Left cardiac atrium (tissue), 4 donors: Measurements from ENCODE around the gene SEMA3F. TPM values are rescaled to one million over a fixed set of nuclear protein-coding genes. Genes with fewer than 3 reads are reported as not detected.

Experiments
- ATAC-seq, 2 donors: fragments of 200-7000 bp; cut with Tn5 transposase; one replicate each; pipeline ENCODE4 v1.9.1; 2020; ENCODE audit warnings: mild to moderate bottlenecking in 2 of 2, moderate library complexity in 2 of 2
- DNase-seq: peaks from one replicate; pipeline ENCODE4 v3.0.0-alpha.2; 2020
- intact Hi-C, 2 donors: fragments of 100-400 bp; cut with DNase I; formaldehyde crosslinking; loops; one replicate each; pipeline versions ENCODE4 v1.14.1 to v1.15.1; 2022 to 2023
- total RNA-seq, 2 donors: library from RNA; stranded (reverse); fragmentation: NEBNext Ultra II Directional; extraction: Animal tissue kit (Norgen Biotek cat#: 25700); gene quantifications; one replicate each; pipeline ENCODE4 v1.2.1, GENCODE V29; 2021
- donor health status: DM: no; HTN: yes; CAD: no.
- donor health status: DM: no; HTN: yes; CAD: no; lungs with severe emphysema.
- donor health status: DM: yes; HTN: yes; CAD: no.
- donor health status: Dilated cardiomyopathy.

SEMA3F gene
- total RNA-seq, 2 donors from 2014 or later, result 12.5 to 24.0 TPM

GRCh38 chr3:50150863-50151686, 4.0 kb upstream of the SEMA3F start:
- intact Hi-C loops, result no loop called here
- DNase-seq (no peak), ATAC-seq (no peak)

- intact Hi-C loops, result no loop called here
- no peak for ATAC-seq
- DNase-seq, result no peak
Observed at GRCh38 chr3:50151728-50152127, 3.4 kb upstream of the SEMA3F start.

GRCh38 chr3:50153782-50154475, 1.2 kb upstream of the SEMA3F start:
- intact Hi-C loops, result no loop called here
- no peak for ATAC-seq
- DNase-seq, result no peak

GRCh38 chr3:50154476-50154839, 666 bp upstream of the SEMA3F start:
- intact Hi-C loops, result no loop called here
- DNase-seq, result no peak
- ATAC-seq, result peak; percentile 25 to 40

GRCh38 chr3:50155491-50155878, 361 bp downstream of the SEMA3F start:
- intact Hi-C loops, result no loop called here
- ATAC-seq, result no peak
- DNase-seq, result no peak

- intact Hi-C loops, result no loop called here
- no peak for DNase-seq
- ATAC-seq, result no peak
Observed at GRCh38 chr3:50155891-50156290, 767 bp downstream of the SEMA3F start.

GRCh38 chr3:50156549-50157493, 1.7 kb downstream of the SEMA3F start:
- intact Hi-C loops, result no loop called here
- DNase-seq (no peak), ATAC-seq (peak in 1 of 2 donors; percentile 24)

GRCh38 chr3:50157827-50158529, 2.9 kb downstream of the SEMA3F start:
- DNase-seq, result no peak
- no peak for ATAC-seq
- intact Hi-C loops, result no loop called here

- no peak for ATAC-seq
- intact Hi-C loops, result no loop called here
- DNase-seq, result no peak
Observed at GRCh38 chr3:50158530-50159146, 3.5 kb downstream of the SEMA3F start.

GRCh38 chr3:50160561-50160983, 5.4 kb downstream of the SEMA3F start:
- intact Hi-C loops, result no loop called here
- DNase-seq (peak; percentile 77), ATAC-seq (peak in 1 of 2 donors; percentile 44)

GRCh38 chr3:50161320-50161719, 6.2 kb downstream of the SEMA3F start:
- intact Hi-C loops, result no loop called here
- ATAC-seq (no peak), DNase-seq (no peak)

- no peak for ATAC-seq
- intact Hi-C loops, result no loop called here
- no peak for DNase-seq
Observed at GRCh38 chr3:50162034-50162883, 7.1 kb downstream of the SEMA3F start.

- DNase-seq (peak; percentile 79), ATAC-seq (peak; percentile 25 to 54)
- intact Hi-C loops, result no loop called here
Observed at GRCh38 chr3:50163572-50164455, 8.7 kb downstream of the SEMA3F start.

- DNase-seq, result no peak
- intact Hi-C loops, result no loop called here
- no peak for ATAC-seq
Observed at GRCh38 chr3:50164481-50164880, 9.4 kb downstream of the SEMA3F start.

- intact Hi-C loops, result no loop called here
- DNase-seq, result peak; percentile 45
- peak; percentile 47 to 71 for ATAC-seq
Observed at GRCh38 chr3:50164984-50165909, 10.1 kb downstream of the SEMA3F start.
